H1 (cell line): ENCODE measurements around the gene F5. TPM values are rescaled to one million over a fixed set of nuclear protein-coding genes. Genes with fewer than 3 reads are reported as not detected.

Source experiments
- PHF8 ChIP-seq: fragments of 200-600 bp; sonication (generic); conservative IDR thresholded peaks from 2 replicates; pipeline ENCODE4 v1.7.1; 2012; ENCODE audit warnings: low read depth, mild to moderate bottlenecking, inconsistent platforms, low read length, moderate library complexity
- polyA plus RNA-seq, 7 experiments: library from polyadenylated mRNA; depleted of rRNA in 3 of 7; stranded (reverse) in 5 of 7; unstranded in 2 of 7; fragments of >200 nt in 5 of 7; fragments of 200-250 nt in 2 of 7; gene quantifications; 1 replicate in 5 of 7; 2 replicates in 1 of 7; 4 replicates in 1 of 7; pipeline versions ENCODE4 v1.2.1 to v1.2.3, GENCODE V29; 2011 to 2013; ENCODE audit warnings: missing spikeins in 2 of 7, mixed read lengths in 2 of 7
- total RNA-seq: library from RNA; stranded (reverse); fragmentation: NEBNext Ultra II Directional; extraction: Animal tissue kit (Norgen Biotek cat#: 25700); gene quantifications from 2 replicates; pipeline ENCODE4 v1.2.1, GENCODE V29; 2021
- TF ChIP-seq, protein P1 (sequence below): fragments of 300-600 bp; sonication (generic); IDR thresholded peaks from 2 replicates; pipeline ENCODE4 v1.7.1; 2012; ENCODE audit warnings: low read length, moderate library complexity, mild to moderate bottlenecking, inconsistent platforms; ENCODE audit not compliant: insufficient replicate concordance
- TF ChIP-seq, protein P2 (sequence below): IDR thresholded peaks from 2 replicates; pipeline ENCODE4 v1.6.1; 2011; ENCODE audit warnings: low read depth, mild to moderate bottlenecking, low read length; ENCODE audit not compliant: insufficient read depth

The F5 gene
- total and polyA plus RNA-seq, 2 of the 8 experiments (the other 6 are each of a cell fraction or from before 2014, with no cell fraction given), result 0.04 to 0.06 TPM

DNA sequence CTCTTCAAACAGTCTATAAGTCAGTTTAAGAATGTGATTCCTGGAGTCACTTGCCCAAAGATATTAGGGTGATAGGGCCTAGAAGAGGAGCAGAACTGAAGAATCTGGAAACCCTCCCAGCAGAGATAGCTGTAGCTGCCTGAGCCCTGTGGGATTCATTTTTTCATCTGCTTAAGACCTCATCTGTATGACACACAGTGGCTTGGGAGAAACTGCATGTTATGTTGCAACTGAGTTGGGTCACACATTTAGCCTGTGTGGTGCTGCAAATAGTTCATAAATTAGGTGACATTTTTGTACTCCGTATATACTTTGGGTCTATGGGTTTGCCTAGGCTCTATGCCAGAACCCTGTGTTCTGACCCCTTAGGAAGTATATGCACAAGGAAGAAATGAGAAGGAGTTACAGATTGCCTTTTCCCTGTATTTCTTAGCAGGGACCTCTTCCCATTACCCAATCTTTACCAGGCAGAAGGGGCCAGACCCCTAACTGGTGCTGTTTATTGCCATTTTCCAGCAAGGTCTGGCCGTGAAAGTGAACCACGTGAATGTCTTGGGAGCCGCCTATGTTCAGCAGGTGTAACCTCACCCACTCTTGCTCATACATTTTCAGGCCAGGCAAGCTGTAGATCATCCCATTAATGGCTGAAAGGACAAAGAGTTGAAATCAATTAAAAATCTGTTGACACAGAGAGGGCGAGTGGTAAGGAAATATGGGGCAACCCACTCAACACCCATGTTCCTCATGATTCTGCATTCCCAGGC, 58.6 kb downstream of the F5 start (continued):
- TF ChIP-seq, protein P1, sequence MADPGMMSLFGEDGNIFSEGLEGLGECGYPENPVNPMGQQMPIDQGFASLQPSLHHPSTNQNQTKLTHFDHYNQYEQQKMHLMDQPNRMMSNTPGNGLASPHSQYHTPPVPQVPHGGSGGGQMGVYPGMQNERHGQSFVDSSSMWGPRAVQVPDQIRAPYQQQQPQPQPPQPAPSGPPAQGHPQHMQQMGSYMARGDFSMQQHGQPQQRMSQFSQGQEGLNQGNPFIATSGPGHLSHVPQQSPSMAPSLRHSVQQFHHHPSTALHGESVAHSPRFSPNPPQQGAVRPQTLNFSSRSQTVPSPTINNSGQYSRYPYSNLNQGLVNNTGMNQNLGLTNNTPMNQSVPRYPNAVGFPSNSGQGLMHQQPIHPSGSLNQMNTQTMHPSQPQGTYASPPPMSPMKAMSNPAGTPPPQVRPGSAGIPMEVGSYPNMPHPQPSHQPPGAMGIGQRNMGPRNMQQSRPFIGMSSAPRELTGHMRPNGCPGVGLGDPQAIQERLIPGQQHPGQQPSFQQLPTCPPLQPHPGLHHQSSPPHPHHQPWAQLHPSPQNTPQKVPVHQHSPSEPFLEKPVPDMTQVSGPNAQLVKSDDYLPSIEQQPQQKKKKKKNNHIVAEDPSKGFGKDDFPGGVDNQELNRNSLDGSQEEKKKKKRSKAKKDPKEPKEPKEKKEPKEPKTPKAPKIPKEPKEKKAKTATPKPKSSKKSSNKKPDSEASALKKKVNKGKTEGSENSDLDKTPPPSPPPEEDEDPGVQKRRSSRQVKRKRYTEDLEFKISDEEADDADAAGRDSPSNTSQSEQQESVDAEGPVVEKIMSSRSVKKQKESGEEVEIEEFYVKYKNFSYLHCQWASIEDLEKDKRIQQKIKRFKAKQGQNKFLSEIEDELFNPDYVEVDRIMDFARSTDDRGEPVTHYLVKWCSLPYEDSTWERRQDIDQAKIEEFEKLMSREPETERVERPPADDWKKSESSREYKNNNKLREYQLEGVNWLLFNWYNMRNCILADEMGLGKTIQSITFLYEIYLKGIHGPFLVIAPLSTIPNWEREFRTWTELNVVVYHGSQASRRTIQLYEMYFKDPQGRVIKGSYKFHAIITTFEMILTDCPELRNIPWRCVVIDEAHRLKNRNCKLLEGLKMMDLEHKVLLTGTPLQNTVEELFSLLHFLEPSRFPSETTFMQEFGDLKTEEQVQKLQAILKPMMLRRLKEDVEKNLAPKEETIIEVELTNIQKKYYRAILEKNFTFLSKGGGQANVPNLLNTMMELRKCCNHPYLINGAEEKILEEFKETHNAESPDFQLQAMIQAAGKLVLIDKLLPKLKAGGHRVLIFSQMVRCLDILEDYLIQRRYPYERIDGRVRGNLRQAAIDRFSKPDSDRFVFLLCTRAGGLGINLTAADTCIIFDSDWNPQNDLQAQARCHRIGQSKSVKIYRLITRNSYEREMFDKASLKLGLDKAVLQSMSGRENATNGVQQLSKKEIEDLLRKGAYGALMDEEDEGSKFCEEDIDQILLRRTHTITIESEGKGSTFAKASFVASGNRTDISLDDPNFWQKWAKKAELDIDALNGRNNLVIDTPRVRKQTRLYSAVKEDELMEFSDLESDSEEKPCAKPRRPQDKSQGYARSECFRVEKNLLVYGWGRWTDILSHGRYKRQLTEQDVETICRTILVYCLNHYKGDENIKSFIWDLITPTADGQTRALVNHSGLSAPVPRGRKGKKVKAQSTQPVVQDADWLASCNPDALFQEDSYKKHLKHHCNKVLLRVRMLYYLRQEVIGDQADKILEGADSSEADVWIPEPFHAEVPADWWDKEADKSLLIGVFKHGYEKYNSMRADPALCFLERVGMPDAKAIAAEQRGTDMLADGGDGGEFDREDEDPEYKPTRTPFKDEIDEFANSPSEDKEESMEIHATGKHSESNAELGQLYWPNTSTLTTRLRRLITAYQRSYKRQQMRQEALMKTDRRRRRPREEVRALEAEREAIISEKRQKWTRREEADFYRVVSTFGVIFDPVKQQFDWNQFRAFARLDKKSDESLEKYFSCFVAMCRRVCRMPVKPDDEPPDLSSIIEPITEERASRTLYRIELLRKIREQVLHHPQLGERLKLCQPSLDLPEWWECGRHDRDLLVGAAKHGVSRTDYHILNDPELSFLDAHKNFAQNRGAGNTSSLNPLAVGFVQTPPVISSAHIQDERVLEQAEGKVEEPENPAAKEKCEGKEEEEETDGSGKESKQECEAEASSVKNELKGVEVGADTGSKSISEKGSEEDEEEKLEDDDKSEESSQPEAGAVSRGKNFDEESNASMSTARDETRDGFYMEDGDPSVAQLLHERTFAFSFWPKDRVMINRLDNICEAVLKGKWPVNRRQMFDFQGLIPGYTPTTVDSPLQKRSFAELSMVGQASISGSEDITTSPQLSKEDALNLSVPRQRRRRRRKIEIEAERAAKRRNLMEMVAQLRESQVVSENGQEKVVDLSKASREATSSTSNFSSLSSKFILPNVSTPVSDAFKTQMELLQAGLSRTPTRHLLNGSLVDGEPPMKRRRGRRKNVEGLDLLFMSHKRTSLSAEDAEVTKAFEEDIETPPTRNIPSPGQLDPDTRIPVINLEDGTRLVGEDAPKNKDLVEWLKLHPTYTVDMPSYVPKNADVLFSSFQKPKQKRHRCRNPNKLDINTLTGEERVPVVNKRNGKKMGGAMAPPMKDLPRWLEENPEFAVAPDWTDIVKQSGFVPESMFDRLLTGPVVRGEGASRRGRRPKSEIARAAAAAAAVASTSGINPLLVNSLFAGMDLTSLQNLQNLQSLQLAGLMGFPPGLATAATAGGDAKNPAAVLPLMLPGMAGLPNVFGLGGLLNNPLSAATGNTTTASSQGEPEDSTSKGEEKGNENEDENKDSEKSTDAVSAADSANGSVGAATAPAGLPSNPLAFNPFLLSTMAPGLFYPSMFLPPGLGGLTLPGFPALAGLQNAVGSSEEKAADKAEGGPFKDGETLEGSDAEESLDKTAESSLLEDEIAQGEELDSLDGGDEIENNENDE, result no peak
- TF ChIP-seq, protein P2, sequence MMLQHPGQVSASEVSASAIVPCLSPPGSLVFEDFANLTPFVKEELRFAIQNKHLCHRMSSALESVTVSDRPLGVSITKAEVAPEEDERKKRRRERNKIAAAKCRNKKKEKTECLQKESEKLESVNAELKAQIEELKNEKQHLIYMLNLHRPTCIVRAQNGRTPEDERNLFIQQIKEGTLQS, result no peak
- TF ChIP-seq PHF8, result no peak
- TF ChIP-seq, all 59 proteins: peak for 0
